ENCODE results near the gene CATSPERD. TPM values are rescaled to one million over a fixed set of nuclear protein-coding genes. Genes with fewer than 3 reads are reported as not detected.

The CATSPERD gene
- total RNA-seq, 2 donors from 2014 or later, result 0.41 TPM; not detected in 1

DNA sequence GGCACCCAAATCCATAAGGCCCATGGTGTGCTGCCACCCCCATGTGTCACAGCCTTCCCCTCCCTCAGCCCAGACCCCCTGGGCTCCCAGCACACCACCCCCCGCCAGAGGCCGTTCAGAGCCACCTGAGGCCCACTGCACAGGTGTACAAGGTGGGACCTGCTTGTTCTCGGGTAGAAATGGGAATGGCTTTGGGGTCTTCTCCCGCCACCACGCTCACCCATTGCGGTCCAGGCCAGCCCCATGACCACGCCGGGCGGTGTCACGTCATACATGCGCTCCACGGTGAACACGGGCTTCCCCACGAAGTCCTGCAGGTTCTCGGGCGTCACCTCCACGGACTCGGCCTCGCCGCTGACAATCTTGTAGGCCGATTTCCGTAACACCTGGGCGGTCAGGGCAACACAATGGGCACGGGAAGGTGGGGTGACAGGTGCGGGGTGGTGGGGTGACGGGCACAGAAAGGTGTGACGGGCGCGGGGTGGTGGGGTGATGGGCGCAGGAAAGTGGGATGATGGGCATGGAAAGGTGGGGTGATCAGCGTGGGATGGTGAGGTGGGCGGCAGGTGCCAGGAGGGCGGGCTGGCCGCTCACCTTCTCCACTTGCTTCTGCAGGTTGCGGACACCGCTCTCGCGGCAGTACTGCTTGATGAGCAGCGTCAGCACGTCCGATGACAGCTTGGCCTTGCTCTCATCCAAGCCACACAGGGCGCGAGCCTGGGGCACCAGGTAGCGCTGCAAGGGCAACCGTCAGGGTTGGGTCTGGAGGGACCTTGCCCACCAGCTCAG lies 26.1 kb upstream of the CATSPERD start:
- no peaks in the 10 kb centered on the region for H3K27me3 ChIP-seq (replicated peaks; ENCODE audit: insufficient read depth)

GRCh38 chr19:5694956-5695648 lies 25.3 kb upstream of the CATSPERD start:
- H3K4me3 ChIP-seq, result no peak overlapping the region
- H3K27ac ChIP-seq, result no peak overlapping the region
- no peaks in the 10 kb centered on the region for H3K9me3 ChIP-seq
- no peak for ATAC-seq (ENCODE audit: insufficient number of reproducible peaks, low FRiP score, low read depth)
- peaks cover 61% of the 10 kb centered on the region for H3K36me3 ChIP-seq
- H3K27me3 ChIP-seq (replicated peaks; ENCODE audit: insufficient read depth), result no peaks in the 10 kb centered on the region
- H3K4me1 ChIP-seq (ENCODE audit: control insufficient read depth in 1 of 2, low read depth in 2 of 2), result peaks cover 0 to 18% of the 10 kb centered on the region in 2 donors
- no peak for DNase-seq (ENCODE audit: low spot score)
- TF ChIP-seq, protein P1, sequence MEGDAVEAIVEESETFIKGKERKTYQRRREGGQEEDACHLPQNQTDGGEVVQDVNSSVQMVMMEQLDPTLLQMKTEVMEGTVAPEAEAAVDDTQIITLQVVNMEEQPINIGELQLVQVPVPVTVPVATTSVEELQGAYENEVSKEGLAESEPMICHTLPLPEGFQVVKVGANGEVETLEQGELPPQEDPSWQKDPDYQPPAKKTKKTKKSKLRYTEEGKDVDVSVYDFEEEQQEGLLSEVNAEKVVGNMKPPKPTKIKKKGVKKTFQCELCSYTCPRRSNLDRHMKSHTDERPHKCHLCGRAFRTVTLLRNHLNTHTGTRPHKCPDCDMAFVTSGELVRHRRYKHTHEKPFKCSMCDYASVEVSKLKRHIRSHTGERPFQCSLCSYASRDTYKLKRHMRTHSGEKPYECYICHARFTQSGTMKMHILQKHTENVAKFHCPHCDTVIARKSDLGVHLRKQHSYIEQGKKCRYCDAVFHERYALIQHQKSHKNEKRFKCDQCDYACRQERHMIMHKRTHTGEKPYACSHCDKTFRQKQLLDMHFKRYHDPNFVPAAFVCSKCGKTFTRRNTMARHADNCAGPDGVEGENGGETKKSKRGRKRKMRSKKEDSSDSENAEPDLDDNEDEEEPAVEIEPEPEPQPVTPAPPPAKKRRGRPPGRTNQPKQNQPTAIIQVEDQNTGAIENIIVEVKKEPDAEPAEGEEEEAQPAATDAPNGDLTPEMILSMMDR (IDR thresholded peaks at IDR 0.05), result no peak

More for the DNA sequence above, 26.1 kb upstream of the CATSPERD start:
- H3K4me3 ChIP-seq, result no peak overlapping the region
- TF ChIP-seq, protein P1 (IDR thresholded peaks at IDR 0.05), result no peak
- peaks cover 60% of the 10 kb centered on the region for H3K36me3 ChIP-seq
- H3K4me1 ChIP-seq (ENCODE audit: control insufficient read depth in 1 of 2, low read depth in 2 of 2), result peaks cover 2 to 21% of the 10 kb centered on the region in 2 donors
- H3K9me3 ChIP-seq, result no peaks in the 10 kb centered on the region
- DNase-seq (ENCODE audit: low spot score) (no peak), ATAC-seq (ENCODE audit: insufficient number of reproducible peaks, low FRiP score, low read depth) (no peak)
- H3K27ac ChIP-seq, result no peak overlapping the region

GRCh38 chr19:5695649-5696195 lies 24.7 kb upstream of the CATSPERD start:
- H3K36me3 ChIP-seq, result peaks cover 61% of the 10 kb centered on the region
- H3K4me3 ChIP-seq, result no peak overlapping the region
- H3K27me3 ChIP-seq (replicated peaks; ENCODE audit: insufficient read depth), result no peaks in the 10 kb centered on the region
- ATAC-seq (ENCODE audit: insufficient number of reproducible peaks, low FRiP score, low read depth), result no peak
- no peaks in the 10 kb centered on the region for H3K9me3 ChIP-seq
- peaks cover 0 to 15% of the 10 kb centered on the region in 2 donors for H3K4me1 ChIP-seq (ENCODE audit: control insufficient read depth in 1 of 2, low read depth in 2 of 2)
- H3K27ac ChIP-seq, result no peak overlapping the region
- DNase-seq (ENCODE audit: low spot score), result no peak
- TF ChIP-seq, protein P1 (IDR thresholded peaks at IDR 0.05), result no peak

- peaks cover 0 to 8% of the 10 kb centered on the region in 2 donors for H3K4me1 ChIP-seq (ENCODE audit: control insufficient read depth in 1 of 2, low read depth in 2 of 2)
- ATAC-seq (ENCODE audit: insufficient number of reproducible peaks, low FRiP score, low read depth) (no peak), DNase-seq (ENCODE audit: low spot score) (no peak)
- H3K9me3 ChIP-seq, result no peaks in the 10 kb centered on the region
- H3K27ac ChIP-seq, result no peak overlapping the region
- TF ChIP-seq, protein P1 (IDR thresholded peaks at IDR 0.05), result no peak
- H3K4me3 ChIP-seq, result no peak overlapping the region
- no peaks in the 10 kb centered on the region for H3K27me3 ChIP-seq (replicated peaks; ENCODE audit: insufficient read depth)
- peaks cover 61% of the 10 kb centered on the region for H3K36me3 ChIP-seq
These were observed 24.0 kb upstream of the CATSPERD start for GRCh38 chr19:5696196-5697021.

Data from thoracic aorta (tissue), 2 donors.